Measurements from ENCODE around the gene C5. TPM values are rescaled to one million over a fixed set of nuclear protein-coding genes. Genes with fewer than 3 reads are reported as not detected.

C5 gene
- total RNA-seq, 3 donors from 2014 or later, result 0.58 to 3.8 (median 1.3) TPM

DNA sequence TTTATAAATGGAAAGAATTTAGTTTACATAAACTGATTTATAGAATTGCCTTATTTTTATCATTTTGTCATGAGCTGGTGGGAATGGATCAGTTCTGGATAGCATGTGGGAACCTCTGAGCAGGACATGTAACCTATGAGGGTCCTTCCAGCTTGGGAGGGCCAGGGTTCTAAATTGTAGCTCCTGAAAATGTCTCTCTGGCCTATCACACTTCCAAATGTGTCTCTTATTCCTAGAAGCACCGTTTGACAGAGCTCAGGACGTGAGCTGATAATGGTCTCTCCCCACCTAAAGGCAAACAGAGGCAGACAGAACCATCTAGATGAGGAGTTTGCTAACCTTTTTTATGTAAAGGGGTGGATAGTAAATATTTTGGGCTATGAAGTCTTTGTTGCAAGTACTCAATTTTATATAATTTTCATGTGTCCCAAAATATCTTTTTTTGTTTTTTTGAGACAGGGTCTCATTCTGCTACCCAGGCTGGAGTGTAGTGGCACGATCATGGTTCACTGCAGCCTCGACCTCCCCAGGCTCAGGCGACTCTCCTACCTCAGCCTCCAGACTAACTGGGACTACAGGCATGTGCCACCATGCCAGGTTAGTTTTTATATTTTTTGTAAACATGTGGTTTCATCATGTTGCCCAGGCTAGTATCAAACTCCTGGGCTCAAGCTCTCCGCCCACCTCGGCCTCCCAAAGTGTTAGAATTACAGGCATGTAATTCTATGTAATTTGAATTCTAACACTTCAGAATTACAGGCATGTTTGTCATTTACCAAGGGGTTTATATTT lies 127.5 kb downstream of the C5 start:
- no peak for ATAC-seq
- H3K4me1 ChIP-seq (ENCODE audit: low read depth), result no peaks in the 10 kb centered on the region
- H3K9me3 ChIP-seq, result no peaks in the 10 kb centered on the region
- H3K36me3 ChIP-seq (ENCODE audit: low read depth), result no peaks in the 10 kb centered on the region
- TF ChIP-seq, protein P1, sequence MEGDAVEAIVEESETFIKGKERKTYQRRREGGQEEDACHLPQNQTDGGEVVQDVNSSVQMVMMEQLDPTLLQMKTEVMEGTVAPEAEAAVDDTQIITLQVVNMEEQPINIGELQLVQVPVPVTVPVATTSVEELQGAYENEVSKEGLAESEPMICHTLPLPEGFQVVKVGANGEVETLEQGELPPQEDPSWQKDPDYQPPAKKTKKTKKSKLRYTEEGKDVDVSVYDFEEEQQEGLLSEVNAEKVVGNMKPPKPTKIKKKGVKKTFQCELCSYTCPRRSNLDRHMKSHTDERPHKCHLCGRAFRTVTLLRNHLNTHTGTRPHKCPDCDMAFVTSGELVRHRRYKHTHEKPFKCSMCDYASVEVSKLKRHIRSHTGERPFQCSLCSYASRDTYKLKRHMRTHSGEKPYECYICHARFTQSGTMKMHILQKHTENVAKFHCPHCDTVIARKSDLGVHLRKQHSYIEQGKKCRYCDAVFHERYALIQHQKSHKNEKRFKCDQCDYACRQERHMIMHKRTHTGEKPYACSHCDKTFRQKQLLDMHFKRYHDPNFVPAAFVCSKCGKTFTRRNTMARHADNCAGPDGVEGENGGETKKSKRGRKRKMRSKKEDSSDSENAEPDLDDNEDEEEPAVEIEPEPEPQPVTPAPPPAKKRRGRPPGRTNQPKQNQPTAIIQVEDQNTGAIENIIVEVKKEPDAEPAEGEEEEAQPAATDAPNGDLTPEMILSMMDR (IDR thresholded peaks at IDR 0.05), result no peak
- no peak overlapping the region for H3K4me3 ChIP-seq
- DNase-seq, result no peak
- intact Hi-C loops (cut with DNase I, micrococcal nuclease), result no loop called here

DNA sequence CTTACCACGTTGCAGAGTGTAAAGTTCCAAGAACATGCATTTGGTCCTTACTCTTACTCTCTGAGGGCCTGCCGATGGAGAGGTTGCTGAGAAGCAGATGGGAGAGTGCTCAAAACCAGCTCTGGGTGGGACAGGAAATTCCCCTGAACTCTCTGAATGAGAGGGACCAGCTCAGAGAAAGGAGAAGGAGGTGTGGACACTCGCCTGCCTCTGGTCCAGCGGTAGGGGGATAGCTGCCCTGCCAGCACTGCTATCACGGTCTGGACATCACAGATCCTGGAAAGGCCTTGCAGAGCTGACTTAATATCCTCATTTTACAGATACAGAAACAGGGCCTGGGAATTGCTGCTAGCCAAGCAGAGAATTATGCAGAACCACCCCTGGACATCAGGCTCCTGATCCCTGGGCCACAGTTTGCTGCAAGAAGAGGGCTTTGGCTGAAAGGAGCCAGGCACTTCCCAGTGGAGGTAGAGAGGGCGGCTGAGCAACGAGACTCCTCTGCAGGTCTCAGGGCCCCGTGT lies 128.4 kb downstream of the C5 start:
- TF ChIP-seq, protein P1 (IDR thresholded peaks at IDR 0.05), result no peak
- H3K36me3 ChIP-seq (ENCODE audit: low read depth), result no peaks in the 10 kb centered on the region
- H3K4me1 ChIP-seq (ENCODE audit: low read depth), result no peaks in the 10 kb centered on the region
- ATAC-seq (no peak), DNase-seq (no peak)
- intact Hi-C loops (cut with DNase I, micrococcal nuclease), result no loop called here
- no peak overlapping the region for H3K4me3 ChIP-seq
- H3K9me3 ChIP-seq, result no peaks in the 10 kb centered on the region

DNA sequence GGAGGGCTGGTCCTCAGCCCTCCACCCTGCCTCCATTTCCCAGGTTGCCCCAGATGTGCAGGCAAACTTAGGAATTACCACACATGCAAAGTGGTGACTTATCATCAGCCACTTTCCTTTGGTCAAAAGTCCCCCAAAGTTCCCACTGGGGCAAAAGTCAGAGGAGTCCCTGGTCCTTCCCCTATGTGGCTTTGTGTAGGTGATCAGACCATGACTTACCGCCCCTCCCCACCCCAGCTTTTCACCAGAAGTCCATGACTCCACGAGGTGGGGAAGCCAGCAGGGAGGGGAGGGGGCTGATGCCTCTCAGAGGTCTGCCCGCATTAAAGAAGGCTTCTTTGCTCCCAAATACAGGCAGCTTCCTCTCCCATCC lies 129.3 kb downstream of the C5 start:
- Histone ChIP-seq H3K4me1 (ENCODE audit: low read depth) (no peaks in the 10 kb centered on the region), H3K4me3 (no peak overlapping the region), H3K36me3 (ENCODE audit: low read depth) (no peaks in the 10 kb centered on the region), H3K9me3 (no peaks in the 10 kb centered on the region)
- TF ChIP-seq, protein P1 (IDR thresholded peaks at IDR 0.05), result no peak
- no peak for ATAC-seq
- no peak for DNase-seq
- intact Hi-C loops (cut with DNase I, micrococcal nuclease), result no loop called here

DNA sequence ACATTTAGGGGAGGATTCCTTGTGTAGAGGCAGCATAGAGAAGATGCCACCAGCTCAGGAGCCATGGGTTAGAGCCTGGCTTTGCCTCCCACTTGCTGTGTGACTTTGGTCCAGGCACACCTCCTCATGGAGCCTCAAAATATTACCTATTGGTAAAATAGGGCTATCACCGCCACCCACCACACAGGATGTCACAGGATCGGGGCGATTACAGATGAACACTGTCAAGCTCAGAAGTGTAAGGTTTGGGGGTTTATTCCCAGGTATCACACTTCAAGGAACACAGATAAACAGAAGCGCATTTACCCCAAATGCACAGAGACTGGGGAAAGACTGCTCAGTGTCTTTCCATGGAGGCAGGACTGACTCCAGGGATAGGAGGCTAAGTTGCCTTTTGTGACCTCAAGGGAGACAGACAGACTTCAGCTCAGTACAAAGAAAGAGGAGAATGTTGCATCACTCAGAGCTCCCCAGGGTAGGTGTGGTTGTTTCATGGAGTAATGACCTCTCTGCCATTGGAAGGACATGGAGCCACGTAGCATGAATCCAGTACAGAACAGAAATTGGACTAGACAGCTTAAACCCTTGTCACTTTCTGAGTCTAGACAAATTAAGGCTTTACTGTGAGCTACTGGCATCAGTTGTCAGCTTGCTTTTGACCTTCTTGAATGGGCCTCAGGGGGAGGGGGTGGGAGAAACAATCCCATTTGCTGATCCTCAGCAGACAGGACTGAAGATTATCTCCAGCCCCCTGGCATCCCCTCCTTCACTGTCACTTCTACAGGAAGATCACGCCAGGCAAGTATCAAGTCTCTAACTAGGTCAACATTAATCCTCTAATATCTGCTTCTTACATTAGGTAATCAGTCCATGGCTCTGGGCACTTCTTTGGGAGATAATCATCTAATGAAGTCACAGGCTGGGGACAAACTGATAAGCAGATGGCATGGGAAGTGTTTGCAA lies 130.0 kb downstream of the C5 start:
- ATAC-seq (peak; percentile 45), DNase-seq (no peak)
- H3K36me3 ChIP-seq (ENCODE audit: low read depth), result no peaks in the 10 kb centered on the region
- H3K4me1 ChIP-seq (ENCODE audit: low read depth), result no peaks in the 10 kb centered on the region
- intact Hi-C loops (cut with DNase I, micrococcal nuclease), result no loop called here
- H3K4me3 ChIP-seq, result no peak overlapping the region
- no peaks in the 10 kb centered on the region for H3K9me3 ChIP-seq
- TF ChIP-seq, protein P1 (IDR thresholded peaks at IDR 0.05), result no peak

DNA sequence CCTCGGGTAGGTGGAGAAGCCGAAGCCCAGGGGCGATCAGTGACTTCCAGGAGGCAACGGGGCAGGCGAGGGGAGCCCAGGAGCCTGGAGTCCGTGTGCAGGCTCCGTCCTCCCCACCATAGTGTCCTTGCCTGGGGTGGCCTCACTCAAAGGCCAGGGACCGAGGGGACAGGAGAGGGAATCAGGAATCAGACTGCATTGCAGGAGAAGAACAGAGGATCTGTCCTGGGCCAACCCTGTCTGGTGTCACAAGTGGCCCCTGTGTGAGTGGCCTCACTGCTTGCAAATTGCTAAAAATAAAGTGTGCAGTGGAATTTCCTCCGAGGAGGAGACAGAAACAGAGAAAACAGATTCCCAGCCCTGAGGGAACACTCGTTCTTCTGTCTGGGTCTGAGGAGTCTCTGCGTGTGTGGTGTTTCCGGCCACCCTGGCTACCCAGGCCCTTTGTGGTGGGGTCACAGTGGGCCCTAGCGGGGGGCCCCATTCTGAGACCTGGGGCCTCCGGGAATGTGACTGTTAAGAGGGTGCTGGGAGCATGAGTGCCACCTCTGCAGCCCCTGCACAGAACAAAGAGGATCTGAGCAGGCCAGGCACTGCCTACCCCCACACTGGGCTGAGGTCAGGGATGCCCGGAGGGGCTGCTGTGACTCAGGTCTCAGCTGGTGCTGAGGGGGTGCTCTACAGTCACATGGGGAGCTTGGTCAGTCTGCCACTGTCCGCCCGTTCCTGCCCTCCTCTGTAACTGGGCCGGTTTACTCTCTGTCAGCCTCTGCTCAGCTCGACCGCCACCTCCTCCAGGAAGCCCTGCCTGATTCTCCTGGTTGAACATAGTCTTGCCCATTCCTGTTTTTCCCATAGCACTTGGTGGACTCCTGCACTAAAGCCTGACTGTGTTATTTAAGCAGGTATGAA lies 130.9 kb downstream of the C5 start:
- ATAC-seq, result peak; percentile 10
- intact Hi-C loops (cut with DNase I, micrococcal nuclease), result no loop called here
- Histone ChIP-seq H3K36me3 (ENCODE audit: low read depth) (no peaks in the 10 kb centered on the region), H3K4me3 (no peak overlapping the region), H3K4me1 (ENCODE audit: low read depth) (no peaks in the 10 kb centered on the region), H3K9me3 (no peaks in the 10 kb centered on the region)
- no peak for DNase-seq
- TF ChIP-seq, protein P1 (IDR thresholded peaks at IDR 0.05), result no peak

All from mucosa of descending colon (tissue), 3 donors.